ENCODE measurements around the gene NEIL1. TPM values are rescaled to one million over a fixed set of nuclear protein-coding genes. Genes with fewer than 3 reads are reported as not detected.

Gene NEIL1
- total RNA-seq, 1 experiment from 2014 or later: 12.3 TPM

GRCh38 chr15:75367913-75368688 lies 21.3 kb downstream of the NEIL1 start, which contains the start of gene MAN2C1:
TSS of gene MAN2C1 (minus strand) at chr15:75368607. CDS start at chr15:75368583, 24 bp downstream.
- Mint-ChIP-seq H3K27me3 (ENCODE audit: insufficient read depth, unreplicated experiment) (no peaks in the 10 kb centered on the region), H3K9me3 (ENCODE audit: unreplicated experiment) (no peaks in the 10 kb centered on the region), H3K4me1 (ENCODE audit: low read depth, unreplicated experiment) (peaks cover 13% of the 10 kb centered on the region), H3K4me3 (ENCODE audit: unreplicated experiment) (peak within 1 kb of the TSS; percentile 93), H3K36me3 (ENCODE audit: insufficient read depth, unreplicated experiment) (peaks cover 64% of the 10 kb centered on the region), H3K27ac (ENCODE audit: unreplicated experiment) (peak within 1 kb of the TSS; percentile 93)
- no TSS peak for BruUV-seq (replicated peaks)
- Histone ChIP-seq H3K4me1 (peaks cover 19% of the 10 kb centered on the region), H3K36me3 (ENCODE audit: control insufficient read depth, insufficient read depth, low read length) (peaks cover 3% of the 10 kb centered on the region), H3K4me3 (ENCODE audit: low read depth, low read length) (peak within 1 kb of the TSS; percentile 61), H3K27me3 (replicated peaks; ENCODE audit: control insufficient read depth, insufficient read depth, low read length) (no peaks in the 10 kb centered on the region), H3K9me3 (no peaks in the 10 kb centered on the region)
- TF ChIP-seq CTCF (IDR thresholded peaks at IDR 0.05; ENCODE audit: insufficient read depth in 1 of 2, low read depth in 1 of 2, low read length in 1 of 2, severe bottlenecking in 1 of 2, unreplicated experiment in 1 of 2): peak; percentile 53 to 92
- POLR2A ChIA-PET: interaction anchor here (0.6 to 3.3 kb wide), 18 partner anchors 9 to 498 kb away, joined by 3 to 54 read pairs (median 3); partner anchors contain the start of genes COMMD4, IMP3, RPP25 and SIN3A
- intact Hi-C loops (cut with micrococcal nuclease; ENCODE audit: unreplicated experiment): loop anchor here (1.0 kb wide), 3 partner anchors 83 to 273 kb away; partner anchors contain the start of genes SIN3A and SNUPN
- CTCF ChIA-PET: interaction anchor here (0.5 to 2.2 kb wide), 31 partner anchors 13 to 373 kb away, joined by 3 to 33 read pairs (median 4); partner anchors contain the start of genes COMMD4, IMP3, SCAMP5 and SIN3A
- DNase-seq: peak; percentile 98

- peak overlapping the region; percentile 93 for H3K27ac Mint-ChIP-seq (ENCODE audit: unreplicated experiment)
- no peaks in the 10 kb centered on the region for H3K9me3 Mint-ChIP-seq (ENCODE audit: unreplicated experiment)
- no peaks in the 10 kb centered on the region for H3K27me3 ChIP-seq (replicated peaks; ENCODE audit: control insufficient read depth, insufficient read depth, low read length)
- peaks cover 3% of the 10 kb centered on the region for H3K36me3 ChIP-seq (ENCODE audit: control insufficient read depth, insufficient read depth, low read length)
- intact Hi-C loops (cut with micrococcal nuclease; ENCODE audit: unreplicated experiment): loop anchor here (1.0 kb wide), 3 partner anchors 83 to 273 kb away; partner anchors contain the start of genes SIN3A and SNUPN
- ChIA-PET CTCF (interaction anchor here (1.0 to 2.2 kb wide), 10 partner anchors 12 to 374 kb away, joined by 3 to 33 read pairs (median 10); partner anchors contain the start of genes IMP3, SCAMP5, SIN3A and SNX33), POLR2A (interaction anchor here (0.7 to 3.3 kb wide), 13 partner anchors 13 to 498 kb away, joined by 3 to 54 read pairs (median 3); partner anchors contain the start of genes COMMD4, IMP3, RPP25 and SIN3A)
- TSS peak; percentile 77 for BruUV-seq (replicated peaks)
- H3K9me3 ChIP-seq: no peaks in the 10 kb centered on the region
- H3K4me1 Mint-ChIP-seq (ENCODE audit: low read depth, unreplicated experiment): peaks cover 13% of the 10 kb centered on the region
- H3K36me3 Mint-ChIP-seq (ENCODE audit: insufficient read depth, unreplicated experiment): peaks cover 66% of the 10 kb centered on the region
- DNase-seq: no peak
- H3K27me3 Mint-ChIP-seq (ENCODE audit: insufficient read depth, unreplicated experiment): no peaks in the 10 kb centered on the region
- H3K4me3 ChIP-seq (ENCODE audit: low read depth, low read length): peak overlapping the region; percentile 61
- no peak for TF ChIP-seq CTCF (IDR thresholded peaks at IDR 0.05; ENCODE audit: insufficient read depth in 1 of 2, low read depth in 1 of 2, low read length in 1 of 2, severe bottlenecking in 1 of 2, unreplicated experiment in 1 of 2)
- peak overlapping the region; percentile 93 for H3K4me3 Mint-ChIP-seq (ENCODE audit: unreplicated experiment)
- peaks cover 19% of the 10 kb centered on the region for H3K4me1 ChIP-seq
Measured at GRCh38 chr15:75368689-75369239, 21.9 kb downstream of the NEIL1 start.

- Mint-ChIP-seq H3K4me3 (ENCODE audit: unreplicated experiment) (peak overlapping the region; percentile 93), H3K27ac (ENCODE audit: unreplicated experiment) (peak overlapping the region; percentile 93), H3K9me3 (ENCODE audit: unreplicated experiment) (no peaks in the 10 kb centered on the region), H3K27me3 (ENCODE audit: insufficient read depth, unreplicated experiment) (no peaks in the 10 kb centered on the region), H3K36me3 (ENCODE audit: insufficient read depth, unreplicated experiment) (peaks cover 72% of the 10 kb centered on the region), H3K4me1 (ENCODE audit: low read depth, unreplicated experiment) (peaks cover 13% of the 10 kb centered on the region)
- intact Hi-C loops (cut with micrococcal nuclease; ENCODE audit: unreplicated experiment): no loop called here
- peak overlapping the region; percentile 61 for H3K4me3 ChIP-seq (ENCODE audit: low read depth, low read length)
- H3K4me1 ChIP-seq: peaks cover 19% of the 10 kb centered on the region
- no peak for DNase-seq
- ChIA-PET POLR2A (interaction anchor here (0.5 to 3.3 kb wide), 2 partner anchors 81 to 341 kb away, joined by 3 to 54 read pairs; partner anchors contain the start of gene SIN3A), CTCF (no interaction called here)
- no peaks in the 10 kb centered on the region for H3K27me3 ChIP-seq (replicated peaks; ENCODE audit: control insufficient read depth, insufficient read depth, low read length)
- no peak for TF ChIP-seq CTCF (IDR thresholded peaks at IDR 0.05; ENCODE audit: insufficient read depth in 1 of 2, low read depth in 1 of 2, low read length in 1 of 2, severe bottlenecking in 1 of 2, unreplicated experiment in 1 of 2)
- no peaks in the 10 kb centered on the region for H3K9me3 ChIP-seq
- BruUV-seq (replicated peaks): no TSS peak
- H3K36me3 ChIP-seq (ENCODE audit: control insufficient read depth, insufficient read depth, low read length): peaks cover 4% of the 10 kb centered on the region
Measured at GRCh38 chr15:75369897-75370581, 23.2 kb downstream of the NEIL1 start.

Measured in Caco-2 (cell line).